T-helper 1 cell treated with Interleukin-12 subunit alpha and Interleukin-12 subunit beta and Interleukin-4 antibody, amounts not matched to agents 30 ng/mL and 1 ng/mL, for 36 hours (primary cell): ENCODE results near the gene RTL9. TPM values are rescaled to one million over a fixed set of nuclear protein-coding genes. Genes with fewer than 3 reads are reported as not detected.
"Not testable (repeated sequence)": the region's sequence is repeated elsewhere in the genome, so short reads cannot be mapped to it uniquely, and the experiment has no call there.

ENCODE experiments used
- intact Hi-C: fragments of 100-400 bp; cut with micrococcal nuclease; formaldehyde crosslinking; loops from one replicate; pipeline ENCODE4 v1.15.1; 2024
- total RNA-seq: library from RNA; stranded (reverse); gene quantifications from 2 replicates; pipeline ENCODE4 v1.2.3, GENCODE V29; 2022

The RTL9 gene
- not detected in 2 replicates for total RNA-seq

DNA sequence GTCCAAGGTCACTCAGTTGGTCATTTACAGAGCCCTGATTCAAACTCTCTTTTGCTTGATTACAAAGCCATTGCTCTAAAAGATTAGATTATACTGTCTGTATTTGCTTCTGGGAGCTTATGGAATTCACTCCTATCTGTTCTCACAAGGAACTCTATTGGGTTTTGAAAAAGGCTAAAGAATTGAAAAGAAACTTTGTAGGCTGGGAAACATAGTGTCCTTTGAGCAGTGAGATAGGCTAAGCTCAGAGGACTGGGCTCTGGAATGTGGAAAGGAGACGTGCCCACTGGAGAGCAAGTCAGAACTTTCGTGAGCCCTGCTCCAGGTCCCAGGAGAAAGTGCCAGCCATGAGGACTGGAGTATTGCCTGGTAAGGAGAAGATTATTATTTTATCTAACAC, at the start of gene RTL9:
TSS of gene RTL9 (plus strand) at position 301 of the 400 bp plus-strand sequence. CDS start 91,770 bp downstream, outside the sequence.
- intact Hi-C loops: no loop called here

- intact Hi-C loops: loop anchor here (2.0 kb wide), 1 partner anchor 41 kb away; no protein-coding TSS in a partner anchor
These were observed 48.5 kb upstream of the RTL9 start for GRCh38 chrX:110310000-110310790.

GRCh38 chrX:110310896-110311295, 47.8 kb upstream of the RTL9 start:
- intact Hi-C loops: loop anchor here (2.0 kb wide), 1 partner anchor 42 kb away; no protein-coding TSS in a partner anchor

DNA sequence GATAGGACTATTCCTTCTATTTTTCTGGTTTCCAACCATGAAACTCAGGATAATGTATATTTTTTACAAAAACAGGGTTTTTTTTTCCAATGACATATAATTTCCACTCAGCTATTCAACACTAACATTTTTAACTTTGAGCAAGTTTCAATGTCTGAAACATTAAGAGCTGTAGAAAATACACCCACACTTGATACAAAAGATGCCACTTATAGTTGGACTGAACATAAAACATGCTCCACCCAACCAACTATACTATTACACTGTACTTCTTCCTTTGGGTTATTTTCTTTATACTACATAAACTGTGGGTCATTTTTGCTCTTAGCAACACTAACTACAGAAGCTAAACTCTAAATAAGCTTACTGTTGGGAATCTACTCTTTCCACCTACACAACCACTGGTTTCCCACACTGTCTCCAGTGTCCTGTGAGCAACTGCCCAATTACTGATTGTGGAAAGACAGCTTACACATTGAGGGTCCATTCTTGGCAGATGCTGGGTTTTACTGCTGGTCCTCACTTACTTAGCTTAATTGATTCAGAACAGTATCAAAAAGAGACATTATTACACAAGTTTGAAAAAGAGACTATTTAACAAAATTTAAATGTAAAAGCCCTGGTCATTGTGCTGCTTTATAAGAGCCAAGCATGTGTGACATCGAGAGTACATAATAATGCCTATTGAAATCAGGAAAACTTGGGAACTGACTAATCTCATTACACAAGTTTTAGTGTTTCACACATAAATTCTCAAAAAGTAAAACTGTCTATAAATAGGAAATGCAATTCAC, 47.0 kb upstream of the RTL9 start:
- intact Hi-C loops: loop anchor here (2.0 kb wide), 1 partner anchor 43 kb away; no protein-coding TSS in a partner anchor

DNA sequence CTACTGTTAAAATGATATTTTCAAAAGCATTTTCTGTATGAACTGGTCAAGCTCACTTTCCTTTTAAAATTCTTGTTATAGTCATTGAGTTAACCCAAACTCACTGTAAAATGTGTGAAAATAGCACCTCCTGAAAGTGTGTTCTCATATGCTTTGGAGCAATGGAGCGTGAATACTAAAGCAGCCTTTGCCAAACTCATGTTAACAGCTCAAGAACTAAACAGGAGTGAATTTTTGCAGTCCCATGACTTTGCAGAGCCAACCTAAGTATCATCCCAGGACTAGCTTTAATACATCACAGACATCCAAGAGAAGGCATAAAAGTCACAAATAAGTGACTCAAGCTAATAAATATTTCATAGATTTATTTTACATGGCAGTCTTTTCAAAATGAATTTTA, 43.1 kb upstream of the RTL9 start:
- intact Hi-C loops: loop anchor here (5.0 kb wide), 4 partner anchors 97 to 1367 kb away; partner anchors contain the start of gene ALG13

- intact Hi-C loops: loop anchor here (2.0 to 5.0 kb wide), 5 partner anchors 96 to 1366 kb away; partner anchors contain the start of gene ALG13
These were observed 42.1 kb upstream of the RTL9 start for GRCh38 chrX:110316351-110317060.

DNA sequence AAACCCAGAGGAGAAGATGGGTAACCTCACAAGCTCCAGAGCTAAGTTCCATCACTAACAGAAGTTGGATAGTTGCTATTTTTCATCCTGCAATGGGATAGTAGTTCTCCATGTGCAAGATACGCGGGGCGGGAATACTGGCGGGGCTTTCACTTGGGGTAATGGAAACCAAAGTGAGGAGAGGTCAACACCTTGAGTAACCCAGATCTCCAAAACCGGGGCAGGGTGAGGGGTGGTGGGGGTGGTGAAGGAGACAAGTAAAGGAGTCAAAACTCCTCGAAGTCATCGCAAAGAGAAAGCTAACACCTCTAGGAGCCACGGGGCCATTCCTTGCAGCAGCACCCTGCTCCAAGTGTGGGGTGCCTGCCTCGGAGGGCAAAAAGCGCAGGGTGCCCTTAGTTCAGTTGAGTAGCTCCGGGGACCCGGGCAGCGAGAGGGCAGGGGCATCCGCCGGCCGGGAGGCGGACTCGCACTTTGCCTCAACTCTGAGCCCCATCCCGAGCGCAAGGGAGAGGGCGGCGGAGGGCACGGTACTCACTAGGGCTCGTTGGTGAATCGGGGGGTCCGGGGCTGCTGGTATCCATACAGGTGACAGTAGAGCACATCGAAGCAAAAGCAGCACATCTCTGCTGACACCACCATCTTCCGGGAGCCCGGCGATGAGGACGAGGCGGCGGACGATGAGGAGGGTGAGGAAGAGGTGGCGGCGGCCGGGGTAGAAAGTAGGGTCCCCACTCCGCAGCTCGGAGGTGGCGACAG, 41.4 kb upstream of the RTL9 start:
- intact Hi-C loops: loop anchor here (2.0 to 5.0 kb wide), 5 partner anchors 95 to 1365 kb away; partner anchors contain the start of gene ALG13

- intact Hi-C loops: loop anchor here (1.0 to 5.0 kb wide), 9 partner anchors 88 to 1364 kb away; partner anchors contain the start of genes ACSL4, ALG13 and NXT2
These were observed 40.6 kb upstream of the RTL9 start, which contains the start of gene AMMECR1 for GRCh38 chrX:110317820-110318663. AMMECR1 (minus strand) TSS chrX:110318085; CDS start chrX:110318071, 14 bp downstream.

DNA sequence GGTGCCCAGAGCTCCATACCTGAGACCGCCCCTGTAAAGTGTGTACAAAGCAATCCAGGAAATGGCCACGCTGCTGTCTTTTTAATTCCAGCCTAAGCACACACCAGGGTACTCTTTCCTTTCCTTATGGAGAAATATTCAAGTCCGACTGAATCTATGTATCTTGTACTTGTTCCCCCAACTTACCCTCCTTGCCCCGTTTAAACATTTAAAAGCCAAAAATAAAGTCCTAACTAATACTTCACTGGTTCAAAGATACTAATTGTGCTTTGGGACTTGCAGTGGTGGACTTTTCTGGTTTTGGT, 40.0 kb upstream of the RTL9 start:
- intact Hi-C loops: loop anchor here (1.0 to 5.0 kb wide), 8 partner anchors 88 to 1364 kb away; partner anchors contain the start of genes ACSL4, ALG13 and NXT2

- intact Hi-C loops: no loop called here
These were observed 38.2 kb upstream of the RTL9 start for GRCh38 chrX:110320381-110320987.

GRCh38 chrX:110321081-110321480, 37.6 kb upstream of the RTL9 start:
- intact Hi-C loops: no loop called here

DNA sequence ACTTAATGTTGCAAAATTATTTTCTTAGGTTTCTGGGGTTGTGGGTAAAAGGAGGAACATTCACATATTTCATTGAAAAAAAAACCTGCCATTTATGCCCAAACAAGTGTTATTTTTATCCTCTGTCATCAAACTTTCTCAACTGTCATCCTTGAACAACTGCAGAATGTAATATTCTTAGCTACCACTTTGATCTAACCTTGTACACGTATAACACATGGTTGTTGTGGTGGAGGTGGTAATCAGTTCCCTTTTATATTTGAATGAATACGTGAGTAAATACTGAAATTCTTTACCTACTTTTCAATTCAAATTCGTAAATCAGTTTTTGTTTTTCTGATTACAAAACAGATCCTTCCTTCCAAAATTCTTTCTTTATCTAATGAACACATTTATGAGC, 37.0 kb upstream of the RTL9 start:
- intact Hi-C loops: no loop called here

DNA sequence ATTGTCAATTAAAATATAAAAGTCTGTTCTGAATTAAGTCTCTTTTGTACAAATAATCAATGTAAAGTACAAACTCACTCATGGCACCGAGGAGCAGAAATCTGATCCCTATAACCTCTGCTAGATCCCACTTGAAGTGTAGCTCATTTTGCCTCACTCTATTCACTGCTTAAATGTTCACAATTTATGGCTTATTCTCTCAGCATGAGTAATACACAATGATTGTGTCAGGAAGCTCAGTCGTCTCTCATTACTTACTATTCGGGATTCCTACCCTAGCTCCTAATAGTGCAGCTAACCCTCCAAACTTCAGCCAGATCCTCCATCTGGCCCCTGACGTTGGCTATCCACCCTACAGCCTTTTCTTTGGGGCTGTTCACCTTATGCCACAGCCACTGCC, 36.0 kb upstream of the RTL9 start:
- intact Hi-C loops: no loop called here

GRCh38 chrX:110326712-110327111, 31.9 kb upstream of the RTL9 start:
- intact Hi-C loops: no loop called here

- intact Hi-C loops: no loop called here
These were observed 31.3 kb upstream of the RTL9 start for GRCh38 chrX:110327336-110327735.

- intact Hi-C loops: not testable (repeated sequence)
These were observed 30.0 kb upstream of the RTL9 start for GRCh38 chrX:110328613-110329012.

DNA sequence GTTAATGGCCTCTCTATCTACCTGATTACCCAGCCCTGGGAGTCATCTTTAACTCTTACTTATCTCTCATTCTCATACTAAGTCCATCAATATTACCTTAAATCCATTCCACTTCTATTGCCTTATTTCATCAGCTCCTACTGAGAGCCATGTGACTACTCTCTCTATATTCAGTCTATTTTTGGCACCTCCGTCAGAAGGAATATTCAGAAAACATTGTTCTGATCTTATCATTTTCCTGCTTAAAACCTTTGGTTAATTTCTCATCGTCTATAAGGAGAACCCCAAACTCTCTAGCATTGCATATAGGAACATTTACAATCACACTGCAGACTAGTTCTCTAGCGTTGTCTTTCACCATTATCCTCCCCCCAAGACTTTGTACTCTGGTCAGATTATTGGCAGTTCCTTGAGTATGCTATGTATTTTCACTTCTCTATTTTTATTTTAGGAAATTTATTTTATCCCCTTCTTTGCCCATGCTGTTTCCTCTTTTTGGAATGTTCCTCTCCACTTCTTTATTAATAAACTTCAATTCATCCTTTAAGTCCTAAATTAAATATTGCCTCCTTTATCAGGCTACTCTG, 27.1 kb upstream of the RTL9 start:
- intact Hi-C loops: no loop called here

DNA sequence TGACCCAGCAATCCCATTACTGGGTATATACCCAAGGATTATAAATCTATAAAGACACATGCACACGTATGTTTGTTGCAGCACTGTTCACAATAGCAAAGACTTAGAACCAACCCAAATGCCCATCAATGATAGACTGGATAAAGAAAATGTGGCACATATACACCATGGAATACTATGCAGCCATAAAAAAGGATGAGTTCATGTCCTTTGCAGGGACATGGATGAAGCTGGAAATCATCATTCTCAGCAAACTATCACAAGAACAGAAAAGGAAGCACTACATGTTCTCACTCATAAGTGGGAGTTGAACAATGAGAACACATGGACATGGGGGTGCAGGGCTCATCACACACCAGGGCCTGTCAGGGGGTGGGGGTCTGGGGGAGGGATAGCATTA, 25.2 kb upstream of the RTL9 start:
- intact Hi-C loops: not testable (repeated sequence)

GRCh38 chrX:110338935-110339334, 19.7 kb upstream of the RTL9 start:
- intact Hi-C loops: no loop called here
